RPMI8226 (cell line): ENCODE data around the gene TMOD3.
"Not testable (repeated sequence)": the region's sequence is repeated elsewhere in the genome, so short reads cannot be mapped to it uniquely, and the experiment has no call there.

Source experiments
- DNase-seq: peaks from one replicate; pipeline ENCODE4 v3.0.0-alpha.2; 2015

The TMOD3 gene

DNA sequence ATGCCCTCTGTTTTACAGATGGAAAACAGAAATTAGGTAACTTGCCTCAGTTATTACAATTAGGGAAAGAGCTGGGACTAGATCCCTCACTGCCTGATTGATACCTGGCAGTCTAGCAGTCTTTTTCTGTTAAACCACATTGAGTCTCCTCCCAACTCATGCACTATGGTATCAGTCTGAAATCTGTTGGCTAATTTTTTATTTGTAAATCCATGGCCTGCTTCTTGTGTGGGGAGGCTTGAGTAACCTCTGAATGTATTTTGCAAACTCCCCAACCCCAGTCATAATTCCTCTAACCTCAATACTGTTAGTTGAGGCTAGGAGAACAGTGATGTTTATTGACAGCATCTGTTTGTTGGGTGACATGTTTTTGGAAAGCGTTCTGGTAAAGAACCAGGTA lies 35.9 kb downstream of the TMOD3 start:
- DNase-seq: no peak

DNA sequence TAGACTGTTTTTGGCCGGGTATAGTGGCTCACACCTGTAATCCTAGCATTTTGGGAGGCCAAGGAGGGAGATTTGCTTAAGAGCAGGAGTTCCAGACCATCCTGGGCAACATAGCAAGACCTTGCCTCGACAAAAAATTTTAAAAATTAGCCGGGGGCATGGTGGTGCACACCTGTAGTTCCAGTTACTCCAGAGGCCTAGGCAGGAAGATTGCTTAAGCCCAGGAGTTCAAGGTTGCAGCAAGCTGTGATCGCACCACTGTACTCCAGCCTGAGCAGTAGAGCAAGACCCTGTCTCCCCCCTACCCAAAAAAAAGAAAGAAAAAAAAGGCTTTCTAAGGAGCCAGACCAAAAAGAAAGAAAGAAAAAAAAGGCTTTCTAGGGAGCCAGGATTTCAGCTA lies 36.7 kb downstream of the TMOD3 start:
- no peak for DNase-seq

DNA sequence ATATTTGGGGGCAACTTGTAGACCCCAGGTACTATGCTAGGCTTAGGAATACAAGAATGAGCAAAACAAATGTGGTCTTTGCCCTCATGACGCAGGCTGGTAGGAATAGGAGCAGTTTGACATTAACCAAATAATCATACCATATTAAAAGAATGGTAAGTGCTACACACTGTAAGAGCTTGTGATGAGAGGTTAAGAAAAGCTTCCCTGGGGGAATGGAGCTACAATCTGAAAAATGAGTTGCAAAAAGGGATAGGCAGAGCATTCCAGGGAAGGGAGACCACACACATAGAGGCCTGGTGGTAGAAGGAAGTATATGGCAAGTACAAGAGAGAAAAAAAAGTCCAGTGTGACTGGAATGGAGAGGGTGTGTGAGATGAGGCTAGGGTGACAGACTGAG lies 37.3 kb downstream of the TMOD3 start:
- DNase-seq: no peak

DNA sequence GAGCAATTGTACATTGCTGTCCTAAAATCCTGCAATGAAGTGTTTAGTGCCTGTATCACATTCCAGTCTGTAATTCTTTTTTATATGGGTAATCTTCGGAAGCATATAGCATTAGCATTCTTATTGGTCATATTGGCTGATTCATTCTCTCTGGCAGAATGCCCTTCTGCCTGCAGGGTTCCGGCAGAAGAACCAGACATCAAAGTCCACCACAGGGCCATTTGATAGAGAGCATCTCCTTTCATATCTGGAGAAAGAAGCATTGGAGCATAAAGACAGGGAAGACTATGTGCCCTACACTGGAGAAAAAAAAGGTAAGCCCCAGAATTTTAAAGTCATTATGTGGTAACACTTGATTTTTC lies 39.6 kb downstream of the TMOD3 start:
- DNase-seq: no peak

DNA sequence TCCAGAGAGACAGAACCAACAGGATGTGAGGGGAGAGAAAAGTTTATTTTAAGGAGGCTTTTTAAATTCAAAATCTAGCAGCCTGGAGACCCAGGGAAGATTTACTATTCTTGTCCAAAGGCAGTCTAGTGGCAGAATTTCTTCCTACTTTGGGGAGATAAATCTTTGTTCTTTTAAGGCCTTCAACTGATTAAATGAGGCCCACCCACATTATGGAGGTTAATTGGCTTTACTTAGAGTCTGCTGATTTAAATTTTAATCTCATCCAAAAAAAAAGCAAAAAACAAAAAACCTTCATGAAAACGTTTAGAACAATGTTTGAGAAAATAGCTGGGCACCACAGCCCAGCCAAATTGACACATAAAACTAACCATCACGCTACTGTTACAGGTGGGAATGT lies 41.3 kb downstream of the TMOD3 start:
- no peak for DNase-seq

DNA sequence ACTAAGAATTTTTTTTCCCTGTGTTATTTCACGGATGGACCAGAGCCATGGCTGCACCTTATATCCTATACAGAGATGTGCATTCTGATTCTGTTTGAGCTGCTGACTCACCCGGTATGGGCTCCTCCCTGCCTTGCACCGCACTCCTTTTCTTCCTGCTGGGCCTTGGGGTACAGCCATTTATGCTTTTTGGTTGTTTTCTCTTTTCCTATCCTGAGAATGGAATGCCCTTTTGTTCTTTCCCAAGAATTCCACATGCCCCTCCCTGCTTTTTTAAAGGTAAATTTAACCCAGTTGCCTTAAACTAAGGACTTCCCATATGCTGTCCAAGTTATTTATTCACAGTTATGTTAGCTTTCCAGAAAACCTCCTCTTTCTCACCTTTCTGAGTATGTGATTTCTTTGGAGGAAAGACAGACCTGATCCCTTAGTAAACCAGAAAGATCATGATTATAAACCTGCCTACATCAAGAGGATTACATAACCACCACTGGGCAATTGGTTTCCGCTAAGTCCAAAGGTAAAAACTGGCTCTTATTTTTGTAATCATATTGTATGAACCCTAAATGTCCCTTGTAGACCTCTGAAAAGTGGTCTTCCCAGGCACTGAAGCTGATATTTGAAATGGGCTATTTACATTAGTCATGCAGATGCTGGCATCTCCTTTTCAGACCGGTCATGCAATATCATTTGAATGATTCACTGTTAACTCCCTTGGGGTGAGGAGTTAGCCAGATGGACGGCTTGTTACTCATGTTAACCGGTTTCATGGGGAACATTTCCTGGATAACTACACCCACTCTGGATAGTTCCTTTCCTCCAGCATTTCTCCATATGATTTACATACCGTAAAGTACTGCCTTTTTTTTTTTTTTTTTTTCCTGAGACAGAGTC lies 45.5 kb downstream of the TMOD3 start:
- DNase-seq: no peak

DNA sequence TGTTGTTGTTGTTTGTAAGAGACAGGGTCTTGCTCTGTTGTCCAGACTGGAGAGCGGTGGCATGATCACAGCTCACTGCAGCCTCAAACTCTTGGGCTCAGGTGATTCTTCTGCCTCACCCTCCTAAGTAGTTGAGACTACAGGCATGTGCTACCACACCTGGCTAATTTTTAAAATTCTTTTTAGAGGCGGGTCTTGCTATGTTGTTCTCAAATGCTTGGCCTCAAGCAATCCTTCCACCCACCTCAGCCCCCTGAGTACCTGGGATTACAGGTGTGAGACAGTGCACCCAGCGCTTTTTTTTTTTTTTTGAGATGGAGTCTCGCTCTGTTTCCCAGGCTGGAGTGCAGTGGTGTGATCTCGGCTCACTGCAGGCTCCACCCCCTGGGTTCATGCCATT lies 46.7 kb downstream of the TMOD3 start:
- DNase-seq: no peak

DNA sequence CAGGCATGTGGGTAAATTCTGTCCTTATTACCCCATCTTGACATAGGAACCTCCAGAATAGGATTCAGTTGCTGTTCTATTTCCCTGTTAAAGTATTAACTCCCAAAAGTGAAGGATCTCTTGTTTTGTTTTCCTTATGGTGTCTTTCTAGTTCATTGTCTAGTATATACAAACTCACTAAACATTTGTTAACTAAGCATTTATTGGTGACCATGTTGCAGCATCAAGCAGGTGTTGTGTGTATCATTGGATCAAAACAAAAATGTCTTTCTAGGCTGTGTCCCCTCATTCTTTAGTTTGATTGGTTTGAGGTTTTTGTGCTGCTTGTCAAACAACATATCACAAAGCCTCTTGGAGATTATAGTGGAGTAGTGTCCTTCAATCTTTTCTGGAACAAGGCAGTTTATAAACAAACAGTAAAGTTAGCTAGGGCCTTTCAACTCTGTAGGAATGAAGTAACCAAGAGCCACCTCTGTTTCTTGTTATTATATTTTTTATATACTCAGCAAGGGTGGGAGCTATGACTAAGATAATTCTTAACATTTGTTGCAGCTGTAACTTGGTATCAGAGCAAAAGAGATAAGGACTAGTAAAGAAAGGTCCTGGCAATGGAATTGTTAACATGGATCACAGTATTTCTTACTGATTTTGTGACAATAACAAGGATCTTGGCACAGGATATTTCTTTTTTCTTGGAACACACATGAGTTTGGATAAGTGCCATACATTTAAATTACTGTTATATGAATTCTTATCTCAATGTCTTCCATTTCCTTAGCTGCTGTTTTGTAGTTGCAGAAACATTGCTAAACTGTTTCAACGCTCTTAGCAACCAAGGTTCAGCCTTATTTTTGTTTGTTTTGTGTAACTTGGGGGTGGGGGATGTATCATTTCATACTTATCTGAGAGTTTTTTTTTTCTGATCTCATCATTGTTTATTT lies 49.3 kb downstream of the TMOD3 start:
- no peak for DNase-seq

DNA sequence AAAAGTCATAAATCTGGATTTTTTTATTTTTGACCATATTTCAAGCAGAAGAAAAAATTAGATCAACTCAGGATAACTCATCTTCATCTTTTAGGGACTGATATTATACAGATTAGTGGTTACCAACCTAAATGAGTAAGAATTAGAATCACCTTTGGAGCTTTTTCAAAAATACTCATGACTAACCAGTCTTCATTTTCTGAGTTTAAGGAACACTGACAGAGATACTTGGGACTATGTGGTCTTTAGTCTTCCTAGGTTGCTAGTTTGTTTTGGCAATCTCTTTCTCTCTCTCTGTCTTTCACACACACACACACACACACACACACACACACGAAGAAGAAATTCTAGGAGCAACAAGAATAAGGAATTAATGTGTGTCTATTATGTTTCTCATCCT lies 50.1 kb downstream of the TMOD3 start:
- no peak for DNase-seq

DNA sequence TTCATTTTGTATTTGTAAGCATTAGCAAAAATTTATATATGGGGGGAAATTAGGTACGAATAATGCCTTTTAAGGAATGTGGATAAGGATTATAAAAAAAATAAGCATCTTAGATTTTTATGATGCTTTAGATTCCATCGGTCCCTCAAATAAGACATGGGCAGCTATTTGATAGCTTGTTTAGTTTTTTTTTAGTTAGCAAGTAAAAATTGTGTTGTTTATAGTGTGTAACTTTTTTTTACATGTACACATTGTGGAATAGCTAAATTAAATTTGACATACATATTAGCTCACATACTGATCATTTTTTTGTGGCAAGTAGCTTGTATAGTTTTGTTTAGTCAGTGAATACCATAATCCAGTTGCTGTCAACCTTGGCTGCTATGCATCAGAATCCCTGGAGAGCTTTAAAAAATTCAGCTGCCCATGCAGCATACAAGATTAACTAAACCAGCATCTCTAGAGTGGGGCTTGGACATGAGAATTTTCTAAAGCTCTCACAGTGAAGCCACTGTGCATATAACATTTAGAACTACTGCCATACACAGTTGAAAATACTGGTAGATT lies 53.9 kb downstream of the TMOD3 start:
- DNase-seq: no peak

DNA sequence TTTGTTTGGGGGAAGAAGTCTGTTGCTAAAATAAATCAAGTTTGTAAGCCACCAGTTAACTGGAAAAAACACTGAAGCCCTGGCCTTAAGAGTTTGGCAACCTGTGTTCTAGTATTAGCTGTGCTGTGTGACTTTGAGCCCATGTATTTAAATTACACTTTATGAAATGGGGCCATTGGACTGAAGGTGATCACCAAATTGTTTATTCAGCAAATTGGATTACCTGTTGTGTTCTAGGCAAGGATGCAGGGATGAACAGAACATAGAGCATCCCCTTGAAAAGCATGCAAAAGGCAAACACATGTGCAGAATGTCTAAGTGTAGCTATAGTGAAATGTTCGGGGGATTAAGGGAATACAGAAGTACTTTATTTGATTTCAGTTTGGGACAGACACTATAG lies 54.6 kb downstream of the TMOD3 start:
- DNase-seq: no peak

DNA sequence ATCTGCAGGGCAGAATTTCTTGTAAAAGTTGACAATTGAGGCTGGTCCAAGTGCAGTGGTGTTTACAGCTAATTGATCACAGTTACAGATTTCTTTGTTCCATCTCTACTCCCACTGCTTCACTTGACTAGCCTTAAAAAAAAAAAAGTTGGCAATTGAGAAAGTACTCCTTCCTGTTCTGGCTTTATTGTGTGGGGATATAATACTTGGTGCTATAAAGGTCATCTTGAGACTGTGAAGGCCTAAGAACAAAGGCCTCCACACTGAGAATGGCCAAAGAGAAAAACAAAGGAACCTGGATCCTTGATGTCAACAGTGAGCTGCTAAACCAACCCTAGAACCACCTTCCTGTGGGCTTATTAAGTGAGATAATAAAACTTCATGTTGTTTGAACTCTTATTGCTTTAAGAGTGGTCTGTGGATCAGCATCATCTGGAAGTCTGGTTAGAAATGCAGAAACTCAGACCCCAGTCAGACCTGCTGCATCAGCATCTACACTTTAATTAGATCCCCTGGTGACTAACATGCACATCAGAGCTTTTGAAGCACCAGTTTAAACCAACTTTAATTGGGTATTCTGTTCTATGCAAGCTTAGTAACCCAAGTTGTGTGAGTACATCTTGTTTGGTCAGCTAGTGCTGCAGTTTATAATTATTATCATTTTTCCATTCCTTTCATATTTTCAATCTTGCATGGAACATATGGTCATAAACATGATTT lies 55.2 kb downstream of the TMOD3 start:
- no peak for DNase-seq

DNA sequence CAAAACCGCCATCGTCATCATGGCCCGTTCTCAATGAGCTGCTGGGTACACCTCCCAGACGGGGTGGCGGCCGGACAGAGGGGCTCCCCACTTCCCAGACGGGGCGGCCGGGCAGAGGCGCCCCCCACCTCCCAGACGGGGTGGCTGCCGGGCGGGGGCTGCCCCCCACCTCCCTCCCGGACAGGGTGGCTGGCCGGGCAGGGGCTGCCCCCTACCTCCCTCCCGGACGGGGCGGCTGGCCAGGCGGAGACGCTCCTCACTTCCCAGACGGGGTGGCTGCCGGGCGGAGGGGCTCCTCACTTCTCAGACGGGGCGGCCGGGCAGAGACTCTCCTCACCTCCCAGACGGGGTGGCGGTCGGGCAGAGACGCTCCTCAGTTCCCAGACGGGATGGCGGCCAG lies 56.3 kb downstream of the TMOD3 start:
- DNase-seq: not testable (repeated sequence)

DNA sequence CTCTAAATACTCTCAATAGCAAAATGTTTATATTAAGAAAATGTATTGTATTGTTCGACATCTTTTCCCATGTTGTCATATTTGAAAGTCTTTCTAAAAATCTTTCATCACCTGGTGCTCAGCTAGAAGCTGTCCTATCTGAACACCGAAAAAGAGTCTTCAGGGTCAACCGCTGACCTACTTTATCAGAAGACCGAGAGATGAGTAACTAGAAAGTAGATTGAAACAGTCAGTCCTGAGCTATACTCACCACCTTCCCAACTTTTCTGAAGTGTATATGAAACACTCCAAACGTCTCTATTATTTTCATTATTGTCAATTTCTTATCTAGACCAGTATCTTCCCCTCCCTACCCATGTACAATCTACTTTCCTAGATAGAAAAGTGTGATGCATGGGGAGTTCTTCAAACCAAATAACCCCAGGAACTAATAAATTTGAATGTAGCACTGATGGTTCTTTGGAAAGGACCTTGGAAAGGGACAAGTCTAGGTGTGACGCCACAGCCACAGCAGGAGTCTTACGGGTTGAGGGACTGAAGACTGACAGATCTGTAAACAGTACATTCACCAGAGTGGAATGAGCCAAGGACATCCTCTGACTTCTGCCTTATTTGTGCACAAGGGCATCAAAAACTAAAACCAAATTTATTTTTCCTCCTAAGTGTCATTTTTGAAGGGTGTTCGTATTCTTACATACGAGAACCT lies 58.6 kb downstream of the TMOD3 start:
- DNase-seq: no peak

DNA sequence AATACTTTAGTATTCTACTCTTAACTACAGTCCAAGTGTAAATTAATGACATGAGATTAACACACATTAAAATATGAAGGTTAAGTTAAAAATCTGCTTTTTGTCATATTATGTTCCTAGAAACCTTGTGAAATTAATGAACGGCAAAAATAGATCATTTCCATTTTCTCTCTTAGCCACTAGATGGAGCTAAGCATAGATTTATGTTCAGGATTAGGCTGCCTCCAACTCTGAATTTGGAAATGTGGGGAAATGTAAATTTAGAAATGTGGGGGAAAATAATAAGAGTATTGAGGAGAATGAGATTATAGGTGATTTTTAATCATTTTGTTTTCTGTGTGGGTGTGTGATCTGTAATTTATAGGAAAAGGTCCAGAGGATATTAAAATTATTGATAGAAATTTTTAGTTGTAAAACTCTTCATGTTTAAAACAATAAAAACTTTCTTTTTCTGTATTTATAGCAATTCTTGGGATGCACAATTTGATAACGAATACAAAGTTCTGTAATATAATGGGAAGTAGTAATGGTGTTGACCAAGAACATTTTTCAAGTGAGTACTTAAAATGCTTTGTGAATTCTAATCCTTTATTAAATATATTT lies 59.2 kb downstream of the TMOD3 start:
- peak; percentile 14 for DNase-seq

DNA sequence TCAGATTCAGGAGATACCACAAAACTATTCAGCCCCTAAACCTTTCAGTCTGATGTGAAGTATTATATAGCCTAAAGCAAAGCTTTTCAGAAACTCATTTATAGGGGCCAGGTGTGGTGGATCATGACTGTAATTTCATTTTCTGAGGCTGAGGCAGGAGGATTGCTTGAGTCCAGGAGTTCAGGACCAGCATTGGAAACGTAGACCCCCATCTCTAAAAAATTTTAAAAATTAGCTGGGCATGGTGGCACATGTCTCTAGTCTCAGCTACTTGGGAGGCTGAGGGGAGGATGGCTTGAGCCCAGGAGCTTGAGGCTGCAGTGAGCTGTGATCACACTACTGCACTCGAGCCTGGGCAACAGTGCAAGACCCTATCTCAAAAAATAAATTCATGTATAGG lies 60.0 kb downstream of the TMOD3 start:
- DNase-seq: no peak

DNA sequence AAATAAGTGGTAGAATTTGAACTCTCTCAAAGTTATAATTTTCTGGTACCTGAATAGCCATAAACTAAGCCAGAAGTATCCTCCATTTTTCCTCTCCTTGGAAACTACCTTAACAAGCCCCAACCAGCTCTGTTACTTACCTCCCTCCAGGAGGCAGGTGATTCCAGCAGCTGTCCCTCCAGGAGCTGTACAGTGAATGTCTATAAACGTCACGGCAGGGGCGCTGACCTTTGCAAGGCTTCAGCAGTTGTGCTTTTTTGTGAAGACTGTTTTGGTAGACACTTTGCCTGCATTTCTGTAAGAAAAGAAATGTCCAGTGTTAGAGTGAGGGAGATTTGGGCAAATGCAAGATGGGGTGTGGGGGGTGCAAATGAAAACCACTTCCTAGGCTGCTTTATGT lies 75.0 kb downstream of the TMOD3 start:
- DNase-seq: no peak

DNA sequence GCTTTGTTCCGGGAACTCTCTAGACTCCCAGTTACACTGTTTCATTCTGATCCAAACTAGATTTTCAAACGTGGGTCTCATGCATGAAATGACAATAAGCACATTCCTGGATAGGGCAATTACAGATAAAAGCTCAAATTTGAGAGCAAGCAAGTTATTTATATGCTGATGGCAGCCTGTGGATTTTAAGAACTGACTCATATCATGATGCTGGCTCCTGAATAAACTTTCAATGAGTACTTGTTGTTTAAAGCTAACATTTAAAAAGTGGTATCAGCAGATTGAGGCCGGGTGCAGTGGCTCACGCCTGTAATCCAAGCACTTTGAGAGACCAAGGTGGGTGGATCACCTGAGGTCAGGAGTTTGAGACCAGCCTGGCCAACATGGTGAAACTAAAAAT lies 75.5 kb downstream of the TMOD3 start:
- DNase-seq: no peak

DNA sequence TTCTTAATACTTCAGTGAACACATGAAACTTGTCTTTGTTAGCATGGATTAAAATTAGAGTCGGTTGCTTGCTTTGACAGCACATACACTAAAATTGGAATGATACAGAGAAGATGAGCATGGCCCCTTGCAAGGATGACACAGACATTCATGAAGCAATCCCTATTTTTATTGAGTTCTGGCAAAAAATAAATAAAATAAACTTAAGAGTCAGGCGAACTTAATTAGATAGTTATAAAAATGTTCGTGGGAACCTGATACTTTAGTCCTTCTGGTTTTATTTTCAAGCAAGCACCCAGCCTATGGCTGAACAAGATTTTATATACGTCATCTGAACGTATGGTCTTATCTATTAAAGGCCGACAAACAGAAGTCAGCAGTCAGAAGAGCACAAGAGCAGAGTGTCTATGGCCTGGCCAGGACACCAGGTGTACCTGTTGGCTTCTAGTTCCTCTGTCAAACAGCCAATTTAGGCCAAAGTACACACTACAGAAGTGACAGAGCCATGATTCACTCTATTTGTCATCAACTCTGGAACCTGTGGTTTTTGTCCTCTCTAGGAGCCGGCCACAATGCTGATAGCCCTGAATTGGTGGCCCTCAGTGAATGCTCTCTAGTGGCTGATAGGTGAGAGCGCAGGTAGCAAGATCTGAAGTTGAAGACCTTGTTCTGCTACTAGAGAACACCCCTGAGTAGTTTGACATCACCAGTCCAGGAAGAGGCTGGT lies 77.8 kb downstream of the TMOD3 start:
- peak; percentile 34 for DNase-seq

DNA sequence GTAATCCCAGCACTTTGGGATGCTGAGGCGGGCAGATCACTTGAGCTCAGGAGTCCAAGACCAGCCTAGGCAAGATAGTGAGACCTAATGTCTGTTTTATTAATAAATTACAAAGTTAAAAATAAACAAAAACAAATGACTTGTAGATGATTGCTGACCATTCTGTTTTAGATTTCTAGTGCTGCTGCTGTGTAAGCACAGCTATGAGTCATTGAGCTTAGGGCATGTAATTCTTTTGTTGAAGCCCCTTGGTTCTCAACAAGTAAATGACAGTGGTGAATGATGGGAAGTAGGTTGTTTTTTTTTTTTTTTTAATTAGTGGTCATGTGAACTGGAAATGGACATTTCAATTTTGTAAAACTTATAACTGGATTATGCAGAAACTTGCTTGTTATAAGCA lies 78.9 kb downstream of the TMOD3 start:
- DNase-seq: no peak

DNA sequence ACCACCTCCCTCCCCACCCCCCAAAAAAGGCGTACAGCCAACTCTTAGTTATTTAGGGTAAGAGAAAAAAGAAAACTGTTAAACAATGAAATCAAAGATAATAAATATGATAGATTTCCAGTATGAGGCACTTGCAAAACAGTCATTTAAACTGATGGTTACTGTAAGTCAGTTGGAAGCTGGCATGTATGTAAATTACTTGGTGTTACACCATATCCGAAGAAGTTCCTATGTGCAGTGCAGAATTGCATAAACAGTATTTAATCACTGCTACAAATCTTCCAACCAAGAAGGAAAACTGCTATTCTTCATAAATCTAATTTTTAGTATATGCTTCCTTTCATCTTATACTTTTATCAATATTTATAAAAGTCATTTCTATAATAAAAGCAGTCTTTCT lies 80.1 kb downstream of the TMOD3 start:
- no peak for DNase-seq
